Measurements from ENCODE around the gene TOGARAM2.

The TOGARAM2 gene

DNA sequence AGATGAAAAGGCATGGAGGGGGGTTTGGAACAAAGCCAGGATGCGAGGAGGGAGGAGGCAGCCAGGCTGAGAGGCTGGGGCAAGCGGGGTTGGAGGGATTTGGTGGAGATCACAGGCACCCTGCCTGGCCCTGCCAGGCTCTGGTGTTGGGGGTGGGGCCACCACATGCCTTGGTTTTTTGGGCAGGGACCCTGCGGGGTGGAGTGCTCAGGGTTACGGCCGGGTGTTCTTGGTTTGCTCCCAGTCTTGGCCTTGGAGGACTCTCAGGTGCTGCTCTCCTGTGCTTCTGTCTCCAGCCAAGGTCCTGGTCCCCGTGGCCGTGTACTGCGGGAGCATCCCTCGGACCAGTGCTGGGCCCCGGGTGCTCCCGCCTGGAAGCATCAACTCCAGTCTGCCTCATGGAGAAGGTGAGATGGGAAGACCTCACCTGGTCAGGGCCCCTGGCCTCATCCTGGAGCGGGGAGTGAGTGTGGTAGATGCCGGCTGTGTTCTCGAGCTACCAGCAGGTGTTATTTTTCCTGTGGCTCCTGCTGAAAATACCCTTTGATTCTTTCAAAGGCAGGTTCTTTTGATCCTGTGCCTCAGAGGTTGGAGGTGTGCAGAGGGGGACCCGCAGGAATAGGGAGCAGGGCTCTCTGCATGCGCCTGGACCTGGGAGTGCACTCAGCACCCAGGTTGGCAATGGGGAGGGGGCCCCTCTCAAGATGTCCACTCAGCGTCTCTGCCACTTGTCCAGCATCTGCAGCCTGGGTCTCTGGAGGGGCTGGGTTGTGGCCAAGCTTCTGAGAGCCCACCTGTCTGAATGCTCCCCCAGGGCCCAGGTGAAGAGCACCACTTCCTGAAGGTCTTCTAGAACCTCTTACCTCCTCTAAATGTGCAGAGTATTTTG is 17.0 kb downstream of the TOGARAM2 start:
- DNase-seq (ENCODE audit: low read depth in 2 of 3, low spot score in 1 of 3) = no peak

DNA sequence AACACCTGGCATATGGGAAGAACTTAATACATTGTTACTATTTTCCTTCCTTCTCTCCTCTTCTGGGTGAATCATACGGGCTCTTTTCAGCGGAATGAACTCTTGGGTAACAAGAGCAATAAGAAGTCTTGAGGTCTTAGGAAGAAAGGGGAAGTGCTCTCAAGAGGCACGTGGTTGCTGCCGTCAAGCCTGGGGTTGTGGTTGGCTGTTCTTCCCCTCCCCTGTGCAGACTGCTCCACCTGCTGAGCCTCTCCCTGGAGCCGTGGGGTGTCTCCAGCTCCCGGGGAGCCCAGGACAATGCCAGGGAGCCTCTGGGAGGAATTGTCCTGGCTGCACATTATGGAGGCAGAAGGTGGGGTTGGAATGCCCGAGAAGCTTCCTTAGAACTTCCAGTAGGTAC is 19.4 kb downstream of the TOGARAM2 start:
- DNase-seq (ENCODE audit: low read depth in 2 of 3, low spot score in 1 of 3) = no peak

DNA sequence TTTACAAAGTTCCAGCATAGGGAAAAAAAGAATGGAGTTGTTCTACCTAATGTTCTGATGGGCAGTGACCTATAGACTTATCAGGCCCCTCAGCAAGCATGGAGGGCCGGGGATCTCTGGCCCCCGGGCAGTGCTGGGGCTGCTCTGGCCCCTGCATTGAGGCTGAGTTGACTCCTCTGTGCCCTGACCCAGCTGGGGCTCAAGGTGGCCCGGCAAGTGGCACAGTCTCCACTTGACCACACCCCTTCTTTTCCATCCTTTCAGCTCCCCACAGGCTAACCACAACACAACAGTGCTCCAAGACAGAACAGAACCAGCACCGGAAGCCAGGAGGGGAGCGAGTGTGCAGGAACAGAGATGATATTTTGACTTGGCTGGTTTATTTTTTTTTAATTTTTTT is 19.9 kb downstream of the TOGARAM2 start:
- no peak for DNase-seq (ENCODE audit: low read depth in 2 of 3, low spot score in 1 of 3)

DNA sequence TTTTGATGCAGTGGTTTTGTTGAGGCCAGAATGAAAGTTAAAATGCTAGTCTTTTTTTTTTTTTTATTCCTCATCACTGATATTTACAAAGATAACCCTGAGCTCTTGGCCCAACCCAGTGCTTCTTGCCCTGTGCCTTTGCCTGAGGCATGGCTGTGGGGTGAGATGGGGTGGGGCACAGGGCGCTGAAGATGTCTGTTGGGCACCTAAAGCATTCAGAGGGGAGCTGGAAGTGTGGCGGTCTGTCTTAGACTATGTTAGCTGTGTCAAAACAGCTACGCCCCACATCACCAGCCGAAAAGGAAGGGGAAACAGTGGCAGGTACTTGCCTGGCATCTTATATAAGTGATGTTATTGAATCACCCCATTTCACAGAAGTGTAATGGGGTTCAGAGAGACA is 20.7 kb downstream of the TOGARAM2 start:
- DNase-seq (ENCODE audit: low read depth in 2 of 3, low spot score in 1 of 3) = no peak

DNA sequence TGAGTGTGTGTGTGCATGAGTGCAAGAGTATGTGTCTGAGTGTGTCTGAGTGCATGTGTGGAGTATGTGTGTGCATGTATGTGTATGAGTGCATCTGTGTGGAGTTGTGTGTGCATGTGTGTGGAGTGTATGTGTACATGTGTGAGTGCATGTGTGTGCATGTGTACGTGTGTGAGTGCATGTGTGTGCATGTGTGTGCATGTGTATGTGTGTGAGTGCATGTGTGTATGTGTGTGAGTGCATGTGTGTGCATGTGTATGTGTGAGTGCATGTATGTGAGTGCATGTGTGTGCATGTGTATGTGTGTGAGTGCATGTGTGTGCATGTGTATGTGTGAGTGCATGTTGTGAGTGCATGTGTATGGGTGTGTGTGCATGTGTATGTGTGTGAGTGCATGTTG is 23.7 kb downstream of the TOGARAM2 start:
- no peak for DNase-seq (ENCODE audit: low read depth in 2 of 3, low spot score in 1 of 3)

DNA sequence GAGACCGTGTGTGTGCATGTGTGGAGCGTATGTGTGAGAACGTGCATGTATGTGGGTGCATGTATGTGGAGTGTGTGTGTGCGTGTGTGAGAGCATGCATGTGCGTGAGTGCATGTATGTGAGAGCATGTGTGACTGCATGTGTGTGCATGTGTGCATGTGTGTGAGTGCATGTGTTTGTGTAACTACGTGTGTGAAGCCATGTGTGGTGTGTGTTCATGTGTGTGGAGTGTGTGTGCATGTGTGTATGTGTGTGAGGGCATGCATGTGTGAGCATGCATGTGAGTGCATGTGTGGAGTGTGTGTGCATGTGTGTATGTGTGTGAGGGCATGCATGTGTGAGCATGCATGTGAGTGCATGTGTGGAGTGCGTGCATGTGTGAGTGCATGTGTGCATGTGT is 24.2 kb downstream of the TOGARAM2 start:
- no peak for DNase-seq (ENCODE audit: low read depth in 2 of 3, low spot score in 1 of 3)

DNA sequence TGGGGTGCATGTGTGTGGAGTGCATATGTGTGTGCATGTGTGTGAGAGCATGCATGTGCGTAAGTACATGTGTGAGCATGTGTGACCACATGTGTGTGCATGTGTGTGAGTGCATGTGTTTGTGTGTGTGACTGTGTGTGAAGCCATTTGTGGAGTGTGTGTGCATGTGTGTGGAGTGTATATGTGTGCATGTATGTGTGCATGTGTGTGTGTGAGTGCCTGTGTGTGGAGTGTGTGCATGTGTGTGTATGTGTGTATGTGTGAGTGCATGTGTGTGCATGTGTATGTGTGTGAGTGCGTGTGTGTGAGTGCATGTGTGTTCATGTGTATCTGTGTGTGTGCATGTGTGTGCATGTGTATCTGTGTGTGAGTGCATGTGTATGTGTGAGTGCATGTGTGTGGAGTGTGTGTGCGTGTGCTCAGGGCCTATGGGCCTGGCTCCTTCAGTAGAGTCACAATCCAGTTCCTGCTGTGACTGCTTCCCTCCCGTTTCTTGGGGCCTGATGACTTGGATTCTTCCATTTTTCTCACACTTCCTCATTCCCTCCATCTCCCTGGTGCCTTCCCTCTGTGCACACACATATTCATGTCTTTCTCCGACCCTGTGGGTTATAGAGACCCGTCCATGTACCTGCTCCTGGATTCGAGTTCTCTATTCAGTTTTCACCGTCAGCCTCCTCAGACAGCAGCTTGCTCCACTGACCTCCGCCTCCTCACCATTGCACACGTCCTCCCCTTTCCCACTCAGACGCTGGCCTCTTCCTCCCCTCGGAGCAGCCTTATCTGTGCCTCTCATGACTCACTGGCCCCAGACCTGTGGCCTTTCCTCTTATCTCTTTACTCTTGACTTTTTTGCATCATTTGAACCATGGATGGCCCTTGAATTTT is 25.2 kb downstream of the TOGARAM2 start:
- no peak for DNase-seq (ENCODE audit: low read depth in 2 of 3, low spot score in 1 of 3)

DNA sequence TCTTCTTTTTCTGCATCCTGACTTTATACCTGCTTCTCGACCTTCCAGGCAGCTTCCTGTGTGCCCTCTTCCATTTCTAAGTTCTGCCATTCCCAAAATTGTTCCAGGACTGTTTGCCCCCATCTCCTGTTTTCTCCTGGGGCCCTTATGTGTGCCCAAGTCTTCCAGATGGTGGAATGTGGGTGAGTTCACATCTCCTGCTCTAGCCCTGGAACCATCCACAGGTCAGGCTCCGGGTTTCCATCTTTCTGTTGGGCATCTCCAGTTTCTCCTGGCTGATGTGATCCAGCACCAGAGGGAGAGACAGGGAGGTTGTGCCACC is 25.8 kb downstream of the TOGARAM2 start:
- no peak for DNase-seq (ENCODE audit: low read depth in 2 of 3, low spot score in 1 of 3)

DNA sequence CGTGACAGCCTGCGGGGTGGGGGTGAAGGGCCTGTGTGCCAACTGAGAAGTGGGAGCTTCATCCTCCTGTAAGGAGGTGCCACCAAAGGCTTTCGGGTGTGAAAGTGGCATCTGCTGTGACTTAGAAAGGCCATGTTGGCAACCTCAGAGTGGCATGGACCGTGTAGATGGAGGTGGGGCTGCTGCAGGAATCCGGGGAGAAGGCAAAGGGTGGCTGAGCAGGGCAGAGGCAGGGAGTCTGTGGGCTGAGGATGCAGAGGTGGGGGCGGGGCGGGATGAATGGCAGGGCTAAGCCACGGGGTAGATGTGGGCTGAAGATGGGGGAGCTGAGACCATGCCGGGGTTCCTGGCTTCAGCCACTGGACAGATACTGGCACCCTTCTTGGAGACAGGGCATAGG is 28.2 kb downstream of the TOGARAM2 start:
- DNase-seq (ENCODE audit: low read depth in 2 of 3, low spot score in 1 of 3) = no peak

DNA sequence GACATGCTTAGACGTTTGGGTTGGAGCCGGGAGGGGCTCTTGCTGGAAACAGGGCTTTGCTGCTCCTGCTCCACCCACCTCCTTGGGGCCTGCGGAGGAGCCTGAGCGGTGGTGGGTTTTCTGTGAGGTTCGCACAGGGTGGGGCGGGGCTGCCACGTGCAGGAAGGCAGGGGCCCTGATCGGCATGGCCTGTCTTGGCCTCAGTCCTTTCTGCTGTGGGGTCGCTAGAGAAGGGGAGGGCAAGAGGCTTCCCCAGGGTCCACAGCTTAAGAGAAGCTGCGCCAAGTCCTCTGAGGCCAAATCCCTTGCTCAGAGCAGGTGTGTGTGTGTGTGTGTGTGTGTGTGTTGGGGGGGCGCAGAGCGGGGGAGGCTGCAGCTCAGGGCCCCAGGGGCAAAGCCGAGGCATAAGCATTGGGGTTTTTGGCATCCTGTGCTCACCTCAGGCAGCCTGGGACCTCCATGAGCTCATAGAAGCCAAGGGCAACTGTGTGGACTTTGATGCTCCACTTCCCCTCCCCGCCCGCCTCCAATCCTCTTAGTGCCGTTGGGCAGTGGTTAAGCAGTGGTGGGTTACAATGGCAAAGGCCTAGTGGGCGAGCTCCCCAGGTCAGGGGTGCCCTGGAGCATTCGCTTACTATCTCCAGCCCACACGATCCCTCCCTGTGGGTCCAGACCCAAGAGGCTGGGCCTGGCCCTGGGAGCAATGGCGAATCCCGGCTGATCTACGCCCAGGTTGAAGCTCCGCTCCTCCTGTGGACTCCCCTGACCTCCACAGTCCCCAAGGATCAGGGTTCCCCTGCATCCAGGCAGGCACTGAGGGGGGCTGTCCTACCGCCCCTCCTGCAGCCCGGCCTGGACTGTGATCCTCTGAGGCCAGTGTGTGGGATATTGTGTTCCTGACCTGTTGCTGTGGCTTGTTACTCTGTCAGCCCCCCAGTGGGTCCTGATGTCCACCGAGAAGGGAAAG is 28.9 kb downstream of the TOGARAM2 start:
- DNase-seq (ENCODE audit: low read depth in 2 of 3, low spot score in 1 of 3) = no peak

DNA sequence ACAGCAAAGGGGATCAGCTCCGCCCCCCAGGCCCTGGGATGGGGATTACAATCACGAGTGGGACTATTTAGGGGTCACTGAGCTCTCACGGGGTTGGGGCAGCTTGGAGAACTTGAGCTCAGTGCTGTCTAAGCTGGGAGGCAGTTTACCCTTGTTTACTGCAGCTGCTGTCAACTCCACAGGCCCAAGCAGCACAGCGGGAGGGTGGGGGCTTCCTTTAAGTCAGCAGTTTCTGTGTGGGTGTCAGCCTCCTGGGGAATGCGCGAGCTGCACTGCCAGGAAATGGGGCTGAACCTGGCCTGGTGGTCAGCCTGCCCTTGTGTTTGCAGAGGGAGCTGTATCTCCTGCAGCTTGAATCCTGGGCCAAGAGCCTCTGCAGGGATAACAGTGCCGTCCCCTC is 29.8 kb downstream of the TOGARAM2 start:
- peak in 2 of 3 donors; percentile 13 to 15 for DNase-seq (ENCODE audit: low read depth in 2 of 3, low spot score in 1 of 3)

DNA sequence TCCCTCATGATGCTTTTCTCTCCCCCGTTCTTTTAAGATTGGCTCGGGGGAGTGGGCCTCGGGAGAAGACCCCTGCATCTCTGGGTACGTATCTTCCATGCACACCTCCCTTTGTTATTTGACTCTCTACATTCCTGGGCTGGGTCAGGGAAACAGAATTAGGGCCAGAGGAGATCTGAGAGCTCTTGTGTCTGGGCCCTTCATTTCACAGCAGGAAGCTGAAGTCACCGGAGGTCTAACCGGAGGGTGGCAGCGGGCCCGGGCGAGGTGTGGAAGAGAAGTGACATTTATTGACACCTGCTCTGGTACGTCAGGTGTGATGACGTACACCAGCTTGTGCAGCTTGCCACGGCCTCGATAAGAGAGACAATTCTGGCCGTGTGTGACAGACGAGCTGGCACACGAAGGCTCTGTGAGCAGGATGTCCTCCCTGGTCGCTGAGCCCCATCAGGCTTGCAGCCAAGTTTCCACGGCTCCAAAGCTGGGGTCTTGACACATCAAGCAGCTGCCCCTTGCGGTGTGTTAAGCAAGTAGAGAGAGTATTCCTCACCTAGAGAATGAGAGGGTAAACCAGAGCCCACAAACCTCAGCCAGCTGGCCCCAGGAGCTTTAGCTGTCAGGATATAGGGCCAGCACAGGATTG is 30.4 kb downstream of the TOGARAM2 start:
- DNase-seq (ENCODE audit: low read depth in 2 of 3, low spot score in 1 of 3) = peak in 2 of 3 donors; percentile 12 to 18

DNA sequence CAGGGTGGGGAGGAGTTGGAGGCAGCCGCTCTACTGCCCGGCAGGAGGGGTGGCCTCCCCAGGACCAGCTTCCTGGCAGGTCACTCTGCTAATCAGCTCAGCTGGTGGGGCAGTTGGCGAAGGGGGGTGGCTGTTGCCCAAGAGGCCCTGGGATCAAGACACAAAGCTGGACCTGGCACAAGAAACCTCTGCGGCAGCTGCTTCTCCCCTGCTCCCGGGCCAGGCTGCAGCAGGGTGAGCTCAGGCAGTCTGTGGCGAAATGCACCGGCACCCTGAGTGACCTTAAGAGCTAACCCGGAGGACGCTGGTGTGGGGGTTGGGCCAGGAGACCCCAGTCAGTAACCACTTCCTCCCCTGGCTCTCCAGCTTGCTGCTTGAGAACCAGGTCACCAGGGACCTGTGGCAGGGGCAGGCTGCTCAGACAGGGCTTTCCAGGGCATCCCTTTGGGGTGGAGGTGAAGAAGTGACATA is 31.1 kb downstream of the TOGARAM2 start:
- no peak for DNase-seq (ENCODE audit: low read depth in 2 of 3, low spot score in 1 of 3)

DNA sequence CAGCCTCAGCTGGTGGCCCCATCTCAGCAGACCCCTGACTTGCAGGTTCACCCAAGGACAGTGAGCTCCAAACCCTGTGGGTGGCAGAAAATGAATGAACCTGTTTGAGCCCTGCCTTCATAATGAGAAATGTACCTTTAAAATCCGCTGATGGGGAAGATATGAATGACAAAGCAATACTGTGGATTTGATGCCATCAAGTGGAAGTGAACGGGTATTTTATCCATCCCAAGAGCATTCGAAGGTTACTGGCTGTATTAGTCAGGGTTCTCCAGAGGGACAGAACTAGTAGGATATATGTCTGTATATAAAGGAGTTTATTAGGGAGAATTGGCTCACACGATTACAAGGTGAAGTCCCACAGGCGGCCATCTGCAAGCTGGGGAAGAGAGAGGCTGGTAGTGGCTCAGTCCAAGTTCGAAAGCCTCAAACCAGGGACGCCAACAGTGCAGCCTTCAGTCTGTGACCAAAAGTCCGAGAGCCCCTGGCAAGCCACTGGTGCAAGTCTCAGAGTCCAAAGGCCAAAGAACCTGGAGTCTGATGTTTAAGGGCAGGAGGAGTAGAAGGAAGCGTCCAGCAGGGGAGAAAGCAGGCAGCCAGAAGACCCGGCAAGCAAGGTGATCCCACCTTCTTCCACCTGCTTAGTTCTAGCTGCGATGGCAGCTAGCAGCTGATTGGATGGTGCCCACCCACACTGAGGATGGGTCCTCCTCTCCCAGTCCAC is 32.1 kb downstream of the TOGARAM2 start:
- no peak for DNase-seq (ENCODE audit: low read depth in 2 of 3, low spot score in 1 of 3)

DNA sequence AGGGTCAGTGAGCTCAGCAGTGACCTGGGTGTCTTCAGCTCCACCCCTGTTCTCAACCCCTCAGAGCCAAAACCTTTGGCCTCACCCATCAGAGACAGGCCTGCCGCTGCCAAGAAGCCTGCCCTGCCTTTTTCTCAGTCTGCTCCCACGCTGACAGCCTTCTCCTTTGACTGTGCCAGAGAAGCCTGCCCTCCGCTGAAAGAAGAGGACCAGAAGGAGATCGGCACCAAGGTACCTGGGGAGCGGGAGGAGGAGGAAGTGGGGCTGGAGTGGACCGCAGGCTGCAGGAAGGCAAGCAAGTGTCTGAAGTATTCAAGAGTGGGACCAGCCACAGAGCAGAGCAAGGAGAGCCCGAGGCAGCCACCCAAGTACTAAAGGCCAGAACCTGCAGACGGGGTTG is 33.2 kb downstream of the TOGARAM2 start:
- peak in 1 of 3 donors; percentile 8 for DNase-seq (ENCODE audit: low read depth in 2 of 3, low spot score in 1 of 3)

DNA sequence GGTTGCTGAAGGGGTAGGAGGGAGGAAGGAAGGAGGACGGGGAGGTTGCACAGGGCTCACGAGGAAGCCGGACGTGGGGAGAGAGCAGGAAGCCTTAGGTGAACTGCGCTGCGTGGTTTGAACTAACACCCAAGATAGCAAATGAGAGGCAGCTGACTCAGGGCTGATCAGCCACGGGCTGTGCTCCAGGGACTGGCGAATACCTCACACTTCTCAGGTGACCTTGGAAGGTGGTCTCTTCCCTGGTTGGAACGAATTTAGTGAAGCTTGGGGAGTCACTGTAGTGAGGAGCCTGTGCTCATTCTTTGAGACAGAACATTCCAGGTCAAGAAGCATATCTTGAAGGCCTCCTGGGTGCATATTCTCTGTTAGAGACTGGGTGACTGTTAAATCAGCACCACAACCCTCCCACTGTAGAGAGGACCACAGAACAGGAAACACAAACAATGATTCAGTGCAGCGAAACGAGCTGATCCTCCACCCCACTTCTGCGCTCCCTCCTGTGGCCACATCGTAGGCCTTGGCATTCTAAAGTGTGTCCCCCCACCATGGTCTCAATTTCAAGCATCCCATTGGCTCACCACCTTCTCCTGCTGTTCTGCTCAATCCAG is 33.8 kb downstream of the TOGARAM2 start:
- DNase-seq (ENCODE audit: low read depth in 2 of 3, low spot score in 1 of 3) = peak; percentile 49 to 61 (median 58)

DNA sequence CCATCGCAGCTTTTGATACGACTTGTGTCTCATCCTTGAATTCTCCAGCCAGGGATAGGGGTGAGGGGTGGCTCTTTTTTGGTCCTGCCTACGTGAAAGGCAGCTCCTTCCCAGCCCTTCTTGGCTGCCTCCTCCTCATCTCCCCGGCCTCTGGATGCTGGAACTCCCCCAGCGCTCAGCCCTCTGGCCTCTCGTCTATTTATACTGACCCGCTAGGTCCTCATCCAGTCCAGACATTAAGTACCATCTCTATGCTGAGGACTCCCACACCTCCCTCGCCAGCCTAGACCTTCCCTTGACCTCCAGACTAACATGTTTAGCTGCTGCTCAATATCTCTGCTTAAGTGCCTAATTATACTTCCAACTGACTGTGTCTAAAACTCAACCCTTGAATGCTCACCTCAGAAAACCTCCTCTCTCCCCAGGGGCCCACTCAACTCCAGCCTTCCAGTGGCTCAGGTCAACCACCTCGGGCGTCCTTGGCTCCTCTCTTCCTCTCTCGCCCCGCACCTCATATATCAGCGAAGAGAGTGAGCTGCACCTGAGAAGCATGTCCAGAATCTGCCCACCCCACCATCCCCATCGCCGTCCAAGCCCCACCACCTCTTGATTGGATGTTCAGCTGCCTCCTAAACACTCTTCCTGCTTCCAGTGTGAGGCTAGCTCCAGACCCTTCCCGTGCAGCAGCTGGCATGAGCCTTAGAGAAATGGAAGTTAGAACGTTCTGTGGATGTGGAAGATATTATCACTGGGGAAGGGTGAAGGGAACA is 34.8 kb downstream of the TOGARAM2 start:
- DNase-seq (ENCODE audit: low read depth in 2 of 3, low spot score in 1 of 3) = no peak

DNA sequence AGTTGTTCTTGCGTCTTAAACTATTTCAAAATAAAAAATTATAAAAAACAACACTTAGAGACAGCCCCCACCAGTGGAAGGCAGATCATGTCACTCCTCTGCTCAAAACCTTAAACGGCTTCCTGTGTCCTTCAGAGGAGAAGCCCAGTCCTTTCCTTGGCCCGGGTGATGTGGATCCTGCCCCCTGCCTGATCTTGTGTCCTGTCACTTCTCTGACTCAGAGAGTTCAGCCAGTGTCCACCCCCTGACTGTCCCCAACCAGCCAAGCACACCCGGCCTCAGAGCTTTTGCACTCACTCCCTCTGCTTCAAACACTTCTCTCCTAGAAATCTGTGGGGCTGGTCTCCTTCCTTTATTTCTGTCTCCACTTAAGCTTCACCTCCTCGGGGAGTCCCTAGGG is 35.4 kb downstream of the TOGARAM2 start:
- no peak for DNase-seq (ENCODE audit: low read depth in 2 of 3, low spot score in 1 of 3)

Measured in stimulated activated CD4-positive, alpha-beta T cell treated with anti-CD3 and anti-CD28 coated beads, Interleukin-12 subunit alpha, Interleukin-12 subunit beta, amount 100 ng/mL, for 48 hours (primary cell).